HG03066 (cell line): Measurements from ENCODE around the gene CLPTM1L.
"Not testable (repeated sequence)": the region's sequence is repeated elsewhere in the genome, so short reads cannot be mapped to it uniquely, and the experiment has no call there.

Source experiments
- ATAC-seq: cut with Tn5 transposase; IDR thresholded peaks from one replicate; pipeline ENCODE4 v1.9.1; 2021; ENCODE audit warnings: low read depth; ENCODE audit not compliant: unreplicated experiment

CLPTM1L gene

GRCh38 chr5:1381370-1382247 is 36.7 kb upstream of the CLPTM1L start:
- ATAC-seq, result no peak

- ATAC-seq, result no peak
Measured at GRCh38 chr5:1380910-1381309, 36.0 kb upstream of the CLPTM1L start.

DNA sequence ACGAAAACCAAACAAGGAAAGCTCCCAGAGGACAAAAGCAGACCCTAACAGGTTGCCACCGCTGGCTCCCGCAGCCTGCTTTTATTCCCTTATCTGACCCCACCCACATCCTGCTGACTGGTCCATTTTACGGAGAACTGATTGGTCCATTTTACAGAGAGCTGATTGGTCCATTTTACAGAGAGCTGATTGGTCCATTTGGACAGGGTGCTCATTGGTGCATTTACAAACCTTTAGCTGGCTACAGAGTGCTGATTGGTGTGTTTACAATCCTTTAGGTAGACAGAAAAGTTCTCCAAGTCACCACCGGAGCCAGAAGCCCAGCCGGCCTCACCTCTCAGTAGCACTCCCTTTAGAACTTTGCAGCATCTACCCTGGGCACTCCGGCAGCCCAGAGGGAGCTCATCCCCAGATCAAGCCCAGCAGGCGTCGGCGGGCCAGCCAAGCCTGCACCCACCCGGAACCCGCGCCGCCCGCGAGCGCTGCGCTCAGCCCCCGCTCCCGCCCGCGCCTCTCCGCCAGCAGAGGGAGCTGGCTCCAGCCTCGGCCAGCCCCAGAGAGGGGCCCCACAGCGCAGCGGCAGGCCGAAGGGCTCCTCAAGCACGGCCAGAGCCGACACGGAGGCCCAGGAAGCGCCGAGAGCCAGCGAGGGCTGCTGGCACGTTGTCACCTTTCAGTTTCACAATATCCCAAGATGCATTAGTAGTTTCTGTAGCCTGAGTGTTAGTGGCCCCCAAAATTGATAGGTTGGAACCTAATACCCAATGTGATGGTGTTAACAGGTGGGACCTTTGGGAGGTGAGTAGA is 35.3 kb upstream of the CLPTM1L start:
- peak; percentile 75 for ATAC-seq

GRCh38 chr5:1378866-1379659 is 34.2 kb upstream of the CLPTM1L start:
- no peak for ATAC-seq

- ATAC-seq, result no peak
Measured at GRCh38 chr5:1378096-1378495, 33.2 kb upstream of the CLPTM1L start.

DNA sequence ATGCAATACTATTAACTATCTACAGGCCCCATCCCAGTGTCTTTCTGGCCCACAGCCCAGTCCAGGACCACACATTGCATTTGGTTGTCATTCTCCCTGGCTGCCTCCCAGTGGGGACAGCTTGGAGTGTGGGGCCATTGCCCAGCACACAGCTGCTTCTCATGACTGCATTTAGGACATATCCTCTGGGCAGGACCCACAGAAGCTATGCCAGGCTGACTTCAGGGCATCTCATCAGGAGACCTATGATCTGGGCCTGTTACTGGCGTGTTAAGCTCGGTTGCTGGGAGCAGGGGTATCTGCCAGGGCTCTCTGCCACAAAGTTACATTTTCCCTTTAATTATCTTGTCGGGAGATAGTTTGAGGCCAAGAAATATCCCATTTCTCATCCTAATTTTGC is 32.1 kb upstream of the CLPTM1L start:
- no peak for ATAC-seq

DNA sequence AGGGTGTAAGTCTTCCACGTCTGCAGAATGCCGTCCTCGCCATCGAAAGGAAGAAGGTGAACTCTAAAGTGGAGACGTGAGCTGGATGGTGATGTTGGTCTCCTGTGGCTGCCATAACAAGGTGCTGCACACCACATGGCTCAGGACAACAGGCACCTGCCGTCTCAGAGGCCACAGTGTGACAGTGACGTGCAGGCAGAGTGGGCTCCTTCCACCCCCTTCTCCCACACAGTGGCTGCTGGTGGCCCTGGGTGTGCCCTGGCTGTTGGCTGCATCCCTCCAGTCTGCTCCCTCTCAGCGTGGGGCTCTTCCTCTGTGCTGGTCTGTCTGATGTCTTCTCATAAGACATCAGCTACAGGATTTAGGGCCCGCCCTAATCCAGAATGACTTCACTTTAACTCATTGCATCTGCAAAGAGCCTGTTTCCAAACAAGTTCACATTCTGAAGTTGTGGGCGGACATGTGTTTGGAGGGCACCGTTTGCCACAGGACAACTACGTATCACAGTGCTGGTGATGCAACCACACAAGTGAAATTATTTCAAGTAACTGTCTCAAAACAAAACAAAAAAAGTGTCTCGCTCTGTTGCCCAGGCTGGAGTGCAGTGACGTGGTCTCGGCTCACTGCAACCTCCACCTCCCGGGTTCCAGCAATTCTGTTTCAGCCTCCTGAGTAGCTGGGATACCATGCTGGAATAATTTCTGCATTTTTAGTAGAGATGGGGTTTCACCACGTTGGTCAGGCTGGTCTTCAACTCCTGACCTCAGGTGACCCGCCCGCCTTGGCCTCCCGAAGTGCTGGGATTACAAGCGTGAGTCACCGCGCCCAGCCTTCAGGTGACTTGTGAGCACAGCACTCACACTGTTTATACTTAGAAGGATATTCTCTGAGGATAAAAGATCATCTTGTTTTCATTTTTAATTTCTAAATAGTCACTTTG is 31.2 kb upstream of the CLPTM1L start:
- ATAC-seq, result no peak

DNA sequence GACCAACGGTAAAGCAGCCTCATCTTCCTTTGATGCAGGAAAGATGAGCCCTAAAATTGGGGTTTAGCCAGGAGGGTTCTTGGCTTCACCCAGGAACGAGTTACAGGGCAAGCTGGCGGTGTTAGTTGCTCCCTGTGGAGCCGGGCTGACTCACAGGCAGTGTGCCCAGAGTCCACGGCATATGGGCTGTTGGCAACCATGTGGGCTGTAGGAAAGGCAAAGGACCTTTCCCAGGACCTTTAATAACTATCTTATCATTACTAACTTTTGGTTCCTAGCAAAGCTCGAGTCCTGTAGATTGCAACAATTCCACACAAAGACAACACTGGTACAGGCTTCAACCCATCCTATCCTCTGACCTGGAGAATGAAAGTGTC is 29.8 kb upstream of the CLPTM1L start:
- ATAC-seq, result no peak

DNA sequence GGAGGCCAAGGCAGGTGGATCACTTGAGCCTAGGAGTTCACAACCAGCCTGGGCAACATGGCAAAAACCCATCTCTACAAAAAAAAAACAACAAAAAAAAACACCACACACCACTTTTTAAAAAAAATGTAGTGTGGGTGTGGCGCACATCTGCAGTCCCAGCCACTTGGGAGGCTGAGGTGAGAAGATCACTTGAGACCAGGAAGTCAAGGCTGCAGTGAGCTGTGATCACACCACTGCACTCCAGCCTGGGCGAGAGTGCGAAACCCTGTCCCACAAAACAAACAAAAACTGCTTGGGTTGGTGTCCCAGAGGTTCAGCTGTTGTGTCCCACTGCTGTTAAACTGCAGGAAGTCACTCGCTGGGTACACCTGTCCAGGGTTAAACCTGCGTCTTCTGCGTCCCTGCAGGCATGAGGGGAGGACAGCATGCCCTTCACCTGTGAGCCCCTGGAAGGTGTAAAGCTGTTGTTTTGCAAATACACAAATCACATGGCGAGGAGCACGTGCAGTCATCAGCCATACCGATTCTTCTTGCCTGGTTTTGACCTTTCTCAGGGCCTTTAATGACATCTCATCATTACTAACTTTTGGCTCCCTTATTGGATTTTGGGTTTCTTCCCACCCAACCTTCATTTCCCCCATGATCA is 29.3 kb upstream of the CLPTM1L start:
- ATAC-seq, result no peak

- not testable (repeated sequence) for ATAC-seq
Measured at GRCh38 chr5:1371972-1372342, 27.1 kb upstream of the CLPTM1L start.

- ATAC-seq, result no peak
Measured at GRCh38 chr5:1371218-1371971, 26.5 kb upstream of the CLPTM1L start.

- ATAC-seq, result no peak
Measured at GRCh38 chr5:1370006-1370405, 25.1 kb upstream of the CLPTM1L start.

- ATAC-seq, result no peak
Measured at GRCh38 chr5:1368756-1369155, 23.9 kb upstream of the CLPTM1L start.

- ATAC-seq, result no peak
Measured at GRCh38 chr5:1368236-1368635, 23.3 kb upstream of the CLPTM1L start.

DNA sequence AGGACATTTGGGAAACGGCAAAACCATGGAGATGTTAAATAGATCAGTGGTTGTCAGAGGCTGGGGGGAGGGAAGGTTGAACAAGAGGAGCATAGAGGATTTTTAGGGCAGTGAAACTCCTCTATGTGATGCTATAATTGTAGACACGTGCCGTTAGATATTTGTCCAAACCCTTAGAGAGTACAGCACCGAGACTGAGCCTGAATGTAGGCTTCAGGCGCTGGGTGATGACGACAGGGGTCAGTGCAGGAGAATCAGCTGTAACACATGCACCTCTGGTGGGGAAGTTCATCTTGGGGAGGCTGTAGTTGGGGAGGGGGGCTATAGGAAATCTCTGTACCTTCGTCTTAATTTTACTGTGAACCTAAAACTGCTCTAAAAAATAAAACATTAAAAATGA is 22.2 kb upstream of the CLPTM1L start:
- no peak for ATAC-seq

- ATAC-seq, result no peak
Measured at GRCh38 chr5:1366514-1366913, 21.6 kb upstream of the CLPTM1L start.

DNA sequence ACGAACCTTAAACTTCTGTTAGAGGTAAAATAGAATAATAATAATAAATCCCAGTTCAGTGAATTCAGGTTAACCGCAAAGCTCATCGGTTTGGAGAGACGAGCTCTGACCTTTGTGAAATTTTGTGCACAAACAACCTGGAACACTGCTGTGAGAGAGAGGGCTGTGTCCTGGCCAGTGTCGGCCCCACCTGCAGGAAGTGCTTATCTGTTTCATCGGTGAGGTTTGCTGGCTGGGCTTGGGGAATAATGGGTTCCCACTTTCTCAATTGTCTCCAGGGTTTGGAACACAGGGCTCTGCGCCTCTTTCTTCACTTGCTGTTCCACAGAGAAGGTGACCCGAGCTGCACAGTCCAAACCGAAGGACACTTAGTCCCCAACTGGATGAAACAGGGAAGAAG is 19.3 kb upstream of the CLPTM1L start:
- no peak for ATAC-seq

- no peak for ATAC-seq
Measured at GRCh38 chr5:1363581-1363980, 18.7 kb upstream of the CLPTM1L start.

- ATAC-seq, result no peak
Measured at GRCh38 chr5:1363160-1363559, 18.3 kb upstream of the CLPTM1L start.
